ENCODE measurements around the gene CASP8AP2. TPM values are rescaled to one million over a fixed set of nuclear protein-coding genes. Genes with fewer than 3 reads are reported as not detected.

Gene CASP8AP2
- total RNA-seq, 1 experiment from 2014 or later: 27.9 TPM

- TF ChIP-seq, protein P1, sequence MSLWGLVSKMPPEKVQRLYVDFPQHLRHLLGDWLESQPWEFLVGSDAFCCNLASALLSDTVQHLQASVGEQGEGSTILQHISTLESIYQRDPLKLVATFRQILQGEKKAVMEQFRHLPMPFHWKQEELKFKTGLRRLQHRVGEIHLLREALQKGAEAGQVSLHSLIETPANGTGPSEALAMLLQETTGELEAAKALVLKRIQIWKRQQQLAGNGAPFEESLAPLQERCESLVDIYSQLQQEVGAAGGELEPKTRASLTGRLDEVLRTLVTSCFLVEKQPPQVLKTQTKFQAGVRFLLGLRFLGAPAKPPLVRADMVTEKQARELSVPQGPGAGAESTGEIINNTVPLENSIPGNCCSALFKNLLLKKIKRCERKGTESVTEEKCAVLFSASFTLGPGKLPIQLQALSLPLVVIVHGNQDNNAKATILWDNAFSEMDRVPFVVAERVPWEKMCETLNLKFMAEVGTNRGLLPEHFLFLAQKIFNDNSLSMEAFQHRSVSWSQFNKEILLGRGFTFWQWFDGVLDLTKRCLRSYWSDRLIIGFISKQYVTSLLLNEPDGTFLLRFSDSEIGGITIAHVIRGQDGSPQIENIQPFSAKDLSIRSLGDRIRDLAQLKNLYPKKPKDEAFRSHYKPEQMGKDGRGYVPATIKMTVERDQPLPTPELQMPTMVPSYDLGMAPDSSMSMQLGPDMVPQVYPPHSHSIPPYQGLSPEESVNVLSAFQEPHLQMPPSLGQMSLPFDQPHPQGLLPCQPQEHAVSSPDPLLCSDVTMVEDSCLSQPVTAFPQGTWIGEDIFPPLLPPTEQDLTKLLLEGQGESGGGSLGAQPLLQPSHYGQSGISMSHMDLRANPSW (CRISPR knock-in tag; conservative IDR thresholded peaks at IDR 0.05; ENCODE audit: low read depth): no peak
- TF ChIP-seq, protein P2, sequence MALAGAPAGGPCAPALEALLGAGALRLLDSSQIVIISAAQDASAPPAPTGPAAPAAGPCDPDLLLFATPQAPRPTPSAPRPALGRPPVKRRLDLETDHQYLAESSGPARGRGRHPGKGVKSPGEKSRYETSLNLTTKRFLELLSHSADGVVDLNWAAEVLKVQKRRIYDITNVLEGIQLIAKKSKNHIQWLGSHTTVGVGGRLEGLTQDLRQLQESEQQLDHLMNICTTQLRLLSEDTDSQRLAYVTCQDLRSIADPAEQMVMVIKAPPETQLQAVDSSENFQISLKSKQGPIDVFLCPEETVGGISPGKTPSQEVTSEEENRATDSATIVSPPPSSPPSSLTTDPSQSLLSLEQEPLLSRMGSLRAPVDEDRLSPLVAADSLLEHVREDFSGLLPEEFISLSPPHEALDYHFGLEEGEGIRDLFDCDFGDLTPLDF (CRISPR knock-in tag; IDR thresholded peaks at IDR 0.05): no peak
- TF ChIP-seq, protein P3, sequence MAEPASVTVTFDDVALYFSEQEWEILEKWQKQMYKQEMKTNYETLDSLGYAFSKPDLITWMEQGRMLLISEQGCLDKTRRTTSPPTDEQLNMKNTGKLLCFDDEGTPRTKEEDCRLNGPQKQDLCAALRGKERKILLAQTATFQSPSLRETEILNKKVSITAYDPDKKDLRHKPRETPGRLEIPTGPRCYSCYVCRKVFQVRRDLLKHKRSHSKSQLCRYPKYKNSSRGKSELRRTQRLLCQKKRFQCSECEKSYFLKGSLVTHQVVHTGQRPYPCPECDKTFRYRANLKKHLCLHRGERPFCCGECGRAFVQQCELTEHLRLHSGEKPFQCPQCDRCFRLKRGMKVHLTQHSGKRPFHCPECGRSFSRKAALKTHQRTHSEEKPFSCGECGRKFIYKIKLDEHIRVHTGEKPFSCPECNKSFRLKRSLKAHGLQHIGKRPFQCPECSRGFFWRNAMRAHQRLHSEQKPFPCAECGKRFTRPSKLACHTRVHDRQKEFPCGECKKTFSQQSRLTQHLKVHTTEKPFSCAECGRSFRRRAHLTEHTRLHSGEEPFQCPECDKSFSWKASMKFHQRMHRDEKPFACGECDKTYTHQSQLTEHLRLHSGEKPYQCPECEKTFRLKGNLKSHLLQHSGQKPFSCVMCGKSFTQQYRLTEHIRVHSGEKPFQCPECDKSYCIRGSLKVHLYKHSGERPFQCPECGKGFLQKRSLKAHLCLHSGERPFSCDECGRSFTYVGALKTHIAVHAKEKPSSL (CRISPR knock-in tag; conservative IDR thresholded peaks at IDR 0.05): no peak
- TF ChIP-seq, protein P4, sequence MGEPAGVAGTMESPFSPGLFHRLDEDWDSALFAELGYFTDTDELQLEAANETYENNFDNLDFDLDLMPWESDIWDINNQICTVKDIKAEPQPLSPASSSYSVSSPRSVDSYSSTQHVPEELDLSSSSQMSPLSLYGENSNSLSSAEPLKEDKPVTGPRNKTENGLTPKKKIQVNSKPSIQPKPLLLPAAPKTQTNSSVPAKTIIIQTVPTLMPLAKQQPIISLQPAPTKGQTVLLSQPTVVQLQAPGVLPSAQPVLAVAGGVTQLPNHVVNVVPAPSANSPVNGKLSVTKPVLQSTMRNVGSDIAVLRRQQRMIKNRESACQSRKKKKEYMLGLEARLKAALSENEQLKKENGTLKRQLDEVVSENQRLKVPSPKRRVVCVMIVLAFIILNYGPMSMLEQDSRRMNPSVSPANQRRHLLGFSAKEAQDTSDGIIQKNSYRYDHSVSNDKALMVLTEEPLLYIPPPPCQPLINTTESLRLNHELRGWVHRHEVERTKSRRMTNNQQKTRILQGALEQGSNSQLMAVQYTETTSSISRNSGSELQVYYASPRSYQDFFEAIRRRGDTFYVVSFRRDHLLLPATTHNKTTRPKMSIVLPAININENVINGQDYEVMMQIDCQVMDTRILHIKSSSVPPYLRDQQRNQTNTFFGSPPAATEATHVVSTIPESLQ (CRISPR knock-in tag; IDR thresholded peaks at IDR 0.05): no peak
- TF ChIP-seq ELF4 (CRISPR knock-in tag; IDR thresholded peaks at IDR 0.05; ENCODE audit: low read depth): no peak
- TF ChIP-seq ZNF416 (CRISPR knock-in tag; IDR thresholded peaks at IDR 0.05): no peak
- no peak for TF ChIP-seq ZSCAN18 (CRISPR knock-in tag; IDR thresholded peaks at IDR 0.05)
- no peak for TF ChIP-seq ZNF138 (CRISPR knock-in tag; conservative IDR thresholded peaks at IDR 0.05)
Observed at GRCh38 chr6:89887452-89888137, 57.9 kb downstream of the CASP8AP2 start (continued).

GRCh38 chr6:89888138-89888514 is 58.4 kb downstream of the CASP8AP2 start:
- CTCF ChIA-PET: interaction anchor here (1.0 kb wide), 1 partner anchor 8 kb away, joined by 3 read pairs; no protein-coding TSS in a partner anchor
- H3K36me3 Mint-ChIP-seq: no peaks in the 10 kb centered on the region
- ATAC-seq (no peak), DNase-seq (ENCODE audit: low spot score) (no peak)
- POLR2A ChIA-PET: no interaction called here
- TF ChIP-seq ZNF416 (CRISPR knock-in tag; IDR thresholded peaks at IDR 0.05) (no peak), ZNF121 (CRISPR knock-in tag; IDR thresholded peaks at IDR 0.05) (peak; percentile 85), SMAD3 (CRISPR knock-in tag; IDR thresholded peaks at IDR 0.05; ENCODE audit: borderline replicate concordance) (no peak)
- TF ChIP-seq, protein P5, sequence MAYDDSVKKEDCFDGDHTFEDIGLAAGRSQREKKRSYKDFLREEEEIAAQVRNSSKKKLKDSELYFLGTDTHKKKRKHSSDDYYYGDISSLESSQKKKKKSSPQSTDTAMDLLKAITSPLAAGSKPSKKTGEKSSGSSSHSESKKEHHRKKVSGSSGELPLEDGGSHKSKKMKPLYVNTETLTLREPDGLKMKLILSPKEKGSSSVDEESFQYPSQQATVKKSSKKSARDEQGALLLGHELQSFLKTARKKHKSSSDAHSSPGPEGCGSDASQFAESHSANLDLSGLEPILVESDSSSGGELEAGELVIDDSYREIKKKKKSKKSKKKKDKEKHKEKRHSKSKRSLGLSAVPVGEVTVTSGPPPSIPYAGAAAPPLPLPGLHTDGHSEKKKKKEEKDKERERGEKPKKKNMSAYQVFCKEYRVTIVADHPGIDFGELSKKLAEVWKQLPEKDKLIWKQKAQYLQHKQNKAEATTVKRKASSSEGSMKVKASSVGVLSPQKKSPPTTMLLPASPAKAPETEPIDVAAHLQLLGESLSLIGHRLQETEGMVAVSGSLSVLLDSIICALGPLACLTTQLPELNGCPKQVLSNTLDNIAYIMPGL (CRISPR knock-in tag; IDR thresholded peaks at IDR 0.05): no peak
- no peak overlapping the region for H3K27ac Mint-ChIP-seq
- H3K4me1 Mint-ChIP-seq: peaks cover 13% of the 10 kb centered on the region
- no peaks in the 10 kb centered on the region for H3K9me3 Mint-ChIP-seq
- H3K4me3 Mint-ChIP-seq: no peak overlapping the region
- H3K27me3 Mint-ChIP-seq (ENCODE audit: low read depth): peaks cover 55% of the 10 kb centered on the region

All from WTC11 (cell line).